SK-N-MC (cell line): Measurements from ENCODE around the gene RPL15.
"Not testable (repeated sequence)": the region's sequence is repeated elsewhere in the genome, so short reads cannot be mapped to it uniquely, and the experiment has no call there.

ENCODE experiments used
- EZH2 ChIP-seq: fragments of 200-600 bp; sonication (generic); IDR thresholded peaks from one replicate; pipeline ENCODE4 v1.6.1; 2017; ENCODE audit warnings: antibody characterized with exemption
- POLR2AphosphoS5 ChIP-seq: IDR thresholded peaks from 2 replicates; pipeline ENCODE4 v1.6.1; 2012; ENCODE audit warnings: mild to moderate bottlenecking, low read depth, low read length, borderline replicate concordance

- TF ChIP-seq EZH2, POLR2AphosphoS5: not testable (repeated sequence)
These were observed 4.6 kb upstream of the RPL15 start for GRCh38 chr3:23912335-23912734.
